DOHH2 (cell line): ENCODE data around the gene POT1.

ENCODE experiments used
- H3F3A ChIP-seq: fragments of 200-600 bp; sonication (generic), shearing (Covaris generic); 2 replicates; pipeline ENCODE4 v1.6.0; 2016; ENCODE audit warnings: antibody characterized with exemption, mild to moderate bottlenecking; ENCODE audit not compliant: control insufficient read depth, insufficient read depth
- H3K27ac ChIP-seq: fragments of 200-600 bp; sonication (generic); 2 replicates; pipeline ENCODE4 v1.5.1; 2014; ENCODE audit warnings: low read depth, mild to moderate bottlenecking, low read length, moderate library complexity
- H3K27me3 ChIP-seq: fragments of 200-600 bp; sonication (generic); 2 replicates; pipeline ENCODE4 v1.6.1; 2014; ENCODE audit warnings: mild to moderate bottlenecking, low read length, mixed read lengths; ENCODE audit not compliant: control insufficient read depth
- H3K36me3 ChIP-seq: fragments of 200-600 bp; sonication (generic); 2 replicates; pipeline ENCODE4 v1.6.1; 2014; ENCODE audit warnings: mild to moderate bottlenecking, low read length, moderate library complexity, mixed read lengths; ENCODE audit not compliant: control insufficient read depth
- H3K4me1 ChIP-seq: fragments of 200-600 bp; sonication (generic); 2 replicates; pipeline ENCODE4 v1.6.1; 2014; ENCODE audit warnings: mild to moderate bottlenecking, low read length, mixed read lengths; ENCODE audit not compliant: control insufficient read depth
- H3K4me2 ChIP-seq: fragments of 200-600 bp; sonication (generic); 2 replicates; pipeline ENCODE4 v1.6.0; 2014; ENCODE audit warnings: mild to moderate bottlenecking, low read length, moderate library complexity
- H3K4me3 ChIP-seq: fragments of 200-600 bp; sonication (generic); 2 replicates; pipeline ENCODE4 v1.5.1; 2014; ENCODE audit warnings: mild to moderate bottlenecking, low read length, mixed read lengths
- H3K79me2 ChIP-seq: fragments of 200-600 bp; sonication (generic); 2 replicates; pipeline ENCODE4 v1.6.1; 2014; ENCODE audit warnings: mild to moderate bottlenecking, low read length, mixed read lengths; ENCODE audit not compliant: control insufficient read depth
- H3K9me2 ChIP-seq: fragments of 200-600 bp; sonication (generic); replicated peaks from 2 replicates; pipeline ENCODE4 v1.6.1; 2014; ENCODE audit warnings: mild to moderate bottlenecking, low read length, mixed read lengths; ENCODE audit not compliant: control insufficient read depth
- H3K9me3 ChIP-seq: fragments of 200-600 bp; sonication (generic); 2 replicates; pipeline ENCODE4 v1.6.1; 2014; ENCODE audit warnings: antibody characterized with exemption, low read length, mixed read lengths; ENCODE audit not compliant: control insufficient read depth, insufficient read depth
- H4K20me1 ChIP-seq: fragments of 200-600 bp; sonication (generic); 2 replicates; pipeline ENCODE4 v1.6.0; 2014; ENCODE audit warnings: low read depth, mild to moderate bottlenecking, antibody characterized with exemption, low read length, moderate library complexity; ENCODE audit not compliant: control insufficient read depth, insufficient read depth
- EZH2phosphoT487 ChIP-seq: fragments of 200-600 bp; sonication (generic); IDR thresholded peaks from 2 replicates; pipeline ENCODE4 v1.6.1; 2017; ENCODE audit warnings: borderline replicate concordance, mild to moderate bottlenecking, antibody characterized with exemption, low read length, moderate library complexity, mixed read lengths
- TF ChIP-seq, protein P1 (sequence below): fragments of 200-600 bp; sonication (generic); IDR thresholded peaks from one replicate; pipeline ENCODE4 v1.5.1; 2014; ENCODE audit warnings: antibody characterized with exemption, mild to moderate bottlenecking, low read depth, low read length; ENCODE audit not compliant: poor library complexity, severe bottlenecking

POT1 gene

DNA sequence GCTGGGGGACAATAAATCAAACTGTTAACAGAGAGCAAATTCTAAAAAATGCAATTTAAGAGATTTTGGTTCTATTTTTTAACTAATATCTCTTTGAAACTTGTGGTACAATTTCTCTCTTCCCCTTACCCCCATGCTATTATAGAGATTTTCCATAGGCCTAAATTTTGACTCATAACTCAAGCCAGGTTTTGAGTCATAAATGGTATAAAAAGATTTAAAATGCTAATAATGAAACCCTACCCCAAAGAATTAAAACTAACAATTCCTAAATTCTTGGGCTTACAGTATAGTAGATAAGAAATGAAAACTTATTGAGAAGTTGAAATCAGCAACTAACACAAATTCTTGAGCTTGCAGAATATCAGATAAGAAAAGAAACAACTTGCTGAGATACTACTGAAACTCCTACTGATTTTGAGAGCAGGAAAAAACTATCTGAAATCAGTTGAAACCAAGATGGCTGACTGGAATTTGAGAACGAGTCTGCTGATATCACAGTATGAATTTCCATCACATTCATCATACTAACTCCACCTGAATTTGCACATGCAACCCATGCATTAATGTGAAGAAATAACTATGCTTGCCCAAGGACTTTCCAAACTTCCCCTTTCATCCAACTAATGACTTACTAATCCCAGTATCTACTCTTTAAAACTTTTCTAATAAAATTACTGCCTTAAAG is 36.3 kb downstream of the POT1 start:
- no peaks in the 10 kb centered on the region for H3K79me2 ChIP-seq
- no peak overlapping the region for H3K4me3 ChIP-seq
- no peak overlapping the region for H3K4me2 ChIP-seq
- no peaks in the 10 kb centered on the region for H3K9me2 ChIP-seq
- no peaks in the 10 kb centered on the region for H4K20me1 ChIP-seq
- no peaks in the 10 kb centered on the region for H3F3A ChIP-seq
- peaks cover 74% of the 10 kb centered on the region for H3K36me3 ChIP-seq
- no peaks in the 10 kb centered on the region for H3K27me3 ChIP-seq
- TF ChIP-seq, protein P1, sequence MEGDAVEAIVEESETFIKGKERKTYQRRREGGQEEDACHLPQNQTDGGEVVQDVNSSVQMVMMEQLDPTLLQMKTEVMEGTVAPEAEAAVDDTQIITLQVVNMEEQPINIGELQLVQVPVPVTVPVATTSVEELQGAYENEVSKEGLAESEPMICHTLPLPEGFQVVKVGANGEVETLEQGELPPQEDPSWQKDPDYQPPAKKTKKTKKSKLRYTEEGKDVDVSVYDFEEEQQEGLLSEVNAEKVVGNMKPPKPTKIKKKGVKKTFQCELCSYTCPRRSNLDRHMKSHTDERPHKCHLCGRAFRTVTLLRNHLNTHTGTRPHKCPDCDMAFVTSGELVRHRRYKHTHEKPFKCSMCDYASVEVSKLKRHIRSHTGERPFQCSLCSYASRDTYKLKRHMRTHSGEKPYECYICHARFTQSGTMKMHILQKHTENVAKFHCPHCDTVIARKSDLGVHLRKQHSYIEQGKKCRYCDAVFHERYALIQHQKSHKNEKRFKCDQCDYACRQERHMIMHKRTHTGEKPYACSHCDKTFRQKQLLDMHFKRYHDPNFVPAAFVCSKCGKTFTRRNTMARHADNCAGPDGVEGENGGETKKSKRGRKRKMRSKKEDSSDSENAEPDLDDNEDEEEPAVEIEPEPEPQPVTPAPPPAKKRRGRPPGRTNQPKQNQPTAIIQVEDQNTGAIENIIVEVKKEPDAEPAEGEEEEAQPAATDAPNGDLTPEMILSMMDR: no peak
- no peak for TF ChIP-seq EZH2phosphoT487
- H3K4me1 ChIP-seq: no peaks in the 10 kb centered on the region
- H3K27ac ChIP-seq: no peak overlapping the region
- no peaks in the 10 kb centered on the region for H3K9me3 ChIP-seq

DNA sequence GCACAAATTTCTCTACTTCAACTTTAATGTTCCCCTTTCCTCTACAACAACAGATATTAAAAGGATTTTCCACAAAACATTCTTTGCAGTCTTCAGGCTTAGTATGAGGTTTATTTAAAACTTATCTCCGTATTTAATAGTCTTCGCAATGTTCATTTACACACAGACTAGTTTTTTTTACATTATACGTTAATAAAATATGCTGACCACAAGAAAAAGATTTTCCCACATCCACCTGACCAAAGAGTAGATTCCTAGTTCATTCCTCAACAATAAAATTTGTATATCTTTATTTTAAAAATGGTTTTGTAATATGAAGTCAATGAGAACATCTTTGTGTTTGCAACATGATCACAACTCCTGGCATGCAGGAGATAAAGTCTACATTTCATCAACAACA is 42.4 kb downstream of the POT1 start:
- TF ChIP-seq, protein P1: no peak
- no peak for TF ChIP-seq EZH2phosphoT487
- Histone ChIP-seq H3K9me3 (no peaks in the 10 kb centered on the region), H3K4me1 (no peaks in the 10 kb centered on the region), H3K4me2 (no peak overlapping the region), H4K20me1 (no peaks in the 10 kb centered on the region), H3F3A (no peaks in the 10 kb centered on the region), H3K79me2 (no peaks in the 10 kb centered on the region), H3K27ac (no peak overlapping the region), H3K36me3 (peaks cover 37% of the 10 kb centered on the region), H3K9me2 (no peaks in the 10 kb centered on the region), H3K4me3 (no peak overlapping the region), H3K27me3 (no peaks in the 10 kb centered on the region)

DNA sequence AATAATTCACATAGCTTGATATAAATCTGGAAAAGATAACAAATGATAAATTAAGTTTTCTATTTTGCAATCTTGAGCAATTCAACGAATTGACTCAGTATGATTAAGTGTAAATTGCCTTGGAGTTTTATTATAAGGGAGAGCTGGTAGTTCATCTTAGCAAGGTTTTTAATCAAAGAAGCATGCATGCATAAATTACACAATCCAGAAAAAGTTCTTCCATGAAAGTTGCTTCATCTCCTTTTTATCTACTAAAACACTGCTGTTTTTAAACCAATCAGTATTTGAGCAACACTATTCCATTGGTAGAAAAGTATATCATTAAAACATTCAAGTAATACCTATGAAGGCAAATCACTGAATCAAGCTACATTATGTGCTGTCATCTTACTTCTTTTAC is 47.6 kb downstream of the POT1 start:
- no peak overlapping the region for H3K4me2 ChIP-seq
- H3K27ac ChIP-seq: no peak overlapping the region
- H3K27me3 ChIP-seq: no peaks in the 10 kb centered on the region
- no peak for TF ChIP-seq EZH2phosphoT487
- TF ChIP-seq, protein P1: no peak
- H3K79me2 ChIP-seq: no peaks in the 10 kb centered on the region
- no peaks in the 10 kb centered on the region for H3K4me1 ChIP-seq
- H3K9me2 ChIP-seq: no peaks in the 10 kb centered on the region
- H4K20me1 ChIP-seq: no peaks in the 10 kb centered on the region
- no peaks in the 10 kb centered on the region for H3K9me3 ChIP-seq
- H3K36me3 ChIP-seq: no peaks in the 10 kb centered on the region
- no peak overlapping the region for H3K4me3 ChIP-seq
- H3F3A ChIP-seq: no peaks in the 10 kb centered on the region

DNA sequence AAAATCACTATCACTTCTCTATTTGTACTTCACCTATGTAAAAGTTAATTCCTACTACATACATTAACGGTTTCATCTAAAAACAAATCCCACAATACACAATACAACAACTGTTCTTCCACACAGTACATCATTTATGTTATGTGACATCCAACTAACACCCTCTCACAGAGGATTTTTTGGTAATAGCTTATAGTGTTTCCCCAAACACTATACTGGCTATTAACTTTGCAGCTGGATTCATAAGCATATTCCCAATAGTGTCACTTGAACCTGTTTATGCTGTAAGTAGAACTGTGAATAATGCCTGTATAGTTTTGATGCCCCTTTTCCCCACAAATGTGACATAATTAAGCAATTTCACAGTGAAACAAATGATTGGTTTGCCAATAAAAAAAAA is 49.9 kb downstream of the POT1 start:
- Histone ChIP-seq H4K20me1 (no peaks in the 10 kb centered on the region), H3K4me3 (no peak overlapping the region), H3K4me2 (no peak overlapping the region), H3K27me3 (no peaks in the 10 kb centered on the region), H3K9me3 (no peaks in the 10 kb centered on the region), H3F3A (no peaks in the 10 kb centered on the region), H3K27ac (no peak overlapping the region), H3K9me2 (no peaks in the 10 kb centered on the region), H3K36me3 (no peaks in the 10 kb centered on the region), H3K79me2 (no peaks in the 10 kb centered on the region), H3K4me1 (no peaks in the 10 kb centered on the region)
- no peak for TF ChIP-seq EZH2phosphoT487
- TF ChIP-seq, protein P1: no peak
